ENCODE data around the gene UCKL1.

Gene UCKL1

GRCh38 chr20:63951398-63952209, 4.6 kb downstream of the UCKL1 start:
- no peak for TF ChIP-seq CTCF (IDR thresholded peaks at IDR 0.05; ENCODE audit: low read depth, low read length)
- Histone ChIP-seq H3K4me1 (peaks cover 21% of the 10 kb centered on the region), H3K36me3 (no peaks in the 10 kb centered on the region; the same call in 1 of the 2 replicates), H3K9me3 (no peaks in the 10 kb centered on the region), H3K4me3 (ENCODE audit: low read depth, low read length) (no peak overlapping the region), H3K27me3 (no peaks in the 10 kb centered on the region)
- no peak for DNase-seq

GRCh38 chr20:63950701-63951397, 5.4 kb downstream of the UCKL1 start:
- H3K4me3 ChIP-seq (ENCODE audit: low read depth, low read length) = no peak overlapping the region
- TF ChIP-seq CTCF (IDR thresholded peaks at IDR 0.05; ENCODE audit: low read depth, low read length) = no peak
- no peaks in the 10 kb centered on the region for H3K9me3 ChIP-seq
- no peaks in the 10 kb centered on the region for H3K27me3 ChIP-seq
- peaks cover 21% of the 10 kb centered on the region for H3K4me1 ChIP-seq
- DNase-seq = no peak
- H3K36me3 ChIP-seq = peaks cover under 1% of the 10 kb centered on the region

- Histone ChIP-seq H3K27me3 (no peaks in the 10 kb centered on the region), H3K4me1 (peaks cover 15% of the 10 kb centered on the region)
Measured at GRCh38 chr20:63947638-63948456, 8.4 kb downstream of the UCKL1 start.

GRCh38 chr20:63946986-63947637, 9.1 kb downstream of the UCKL1 start:
- Histone ChIP-seq H3K27me3 (no peaks in the 10 kb centered on the region), H3K4me1 (peaks cover 15% of the 10 kb centered on the region), H3K4me3 (ENCODE audit: low read depth, low read length) (no peak overlapping the region), H3K36me3 (peaks cover 35% of the 10 kb centered on the region), H3K9me3 (no peaks in the 10 kb centered on the region)
- TF ChIP-seq CTCF (IDR thresholded peaks at IDR 0.05; ENCODE audit: low read depth, low read length) = no peak
- DNase-seq = no peak

More at GRCh38 chr20:63947638-63948456, 8.4 kb downstream of the UCKL1 start:
- Histone ChIP-seq H3K9me3 (no peaks in the 10 kb centered on the region), H3K36me3 (peaks cover 29% of the 10 kb centered on the region), H3K4me3 (ENCODE audit: low read depth, low read length) (no peak overlapping the region)
- DNase-seq = no peak
- TF ChIP-seq CTCF (IDR thresholded peaks at IDR 0.05; ENCODE audit: low read depth, low read length) = no peak

- TF ChIP-seq CTCF (IDR thresholded peaks at IDR 0.05; ENCODE audit: low read depth, low read length) = no peak
- H3K4me1 ChIP-seq = peaks cover 15% of the 10 kb centered on the region
- H3K27me3 ChIP-seq = no peaks in the 10 kb centered on the region
- no peak for DNase-seq
- H3K9me3 ChIP-seq = no peaks in the 10 kb centered on the region
- H3K4me3 ChIP-seq (ENCODE audit: low read depth, low read length) = no peak overlapping the region
- peaks cover 39% of the 10 kb centered on the region for H3K36me3 ChIP-seq
Measured at GRCh38 chr20:63945921-63946920, 10.0 kb downstream of the UCKL1 start.
